Calu3 (cell line): ENCODE measurements around the gene WDR44. TPM values are rescaled to one million over a fixed set of nuclear protein-coding genes. Genes with fewer than 3 reads are reported as not detected.

Experiments used
- BruUV-seq: library from RNA; stranded (reverse); fragments of 400-500 nt; replicated peaks from 2 replicates; lab custom pipeline; 2021; lab: Mats Ljungman, UMichigan
- CTCF ChIA-PET: fragments of 300-600 bp; sonication (Branson Sonifier 250); formaldehyde crosslinking; loops from one replicate; lab custom pipeline; 2022; ENCODE audit warnings: antibody characterized with exemption; lab: Charles Lee
- DNase-seq: peaks from one replicate; pipeline ENCODE4 v3.0.0; 2022
- H3K27ac Mint-ChIP-seq: one replicate; pipeline ENCODE4 v1.8.0; 2022; ENCODE audit warnings: mixed read lengths; ENCODE audit not compliant: unreplicated experiment
- H3K27me3 Mint-ChIP-seq: one replicate; pipeline ENCODE4 v1.8.0; 2022; ENCODE audit warnings: mixed read lengths; ENCODE audit not compliant: unreplicated experiment
- H3K36me3 Mint-ChIP-seq: one replicate; pipeline ENCODE4 v1.8.0; 2022; ENCODE audit warnings: mild to moderate bottlenecking, moderate library complexity, mixed read lengths; ENCODE audit not compliant: insufficient read depth, unreplicated experiment
- H3K4me1 Mint-ChIP-seq: one replicate; pipeline ENCODE4 v1.8.0; 2022; ENCODE audit warnings: mild to moderate bottlenecking, low read depth, mixed read lengths; ENCODE audit not compliant: unreplicated experiment
- H3K4me3 Mint-ChIP-seq: one replicate; pipeline ENCODE4 v1.8.0; 2022; ENCODE audit warnings: mild to moderate bottlenecking, low read depth, moderate library complexity, mixed read lengths; ENCODE audit not compliant: unreplicated experiment
- H3K9me3 Mint-ChIP-seq: one replicate; pipeline ENCODE4 v1.8.0; 2022; ENCODE audit warnings: low read depth, mixed read lengths; ENCODE audit not compliant: unreplicated experiment
- intact Hi-C: fragments of 100-400 bp; cut with micrococcal nuclease; formaldehyde crosslinking; loops from one replicate; pipeline ENCODE4 v1.10.0; 2022; ENCODE audit not compliant: unreplicated experiment
- total RNA-seq: library from RNA; stranded (reverse); gene quantifications from 2 replicates; pipeline ENCODE4 v1.2.3, GENCODE V29; 2022
- TF ChIP-seq, protein P1 (sequence below): fragments of 200-600 bp; IDR thresholded peaks from one replicate; pipeline ENCODE4 v1.8.0; 2022; ENCODE audit warnings: antibody characterized with exemption; ENCODE audit not compliant: unreplicated experiment

Gene WDR44
- total RNA-seq, 1 experiment from 2014 or later = 15.8 TPM

- no TSS peak for BruUV-seq
- no peak overlapping the region for H3K27ac Mint-ChIP-seq
- H3K4me1 Mint-ChIP-seq = peaks cover 23% of the 10 kb centered on the region
- intact Hi-C loops = no loop called here
- H3K4me3 Mint-ChIP-seq = peak overlapping the region; percentile 94
- DNase-seq = no peak
- H3K9me3 Mint-ChIP-seq = no peaks in the 10 kb centered on the region
- H3K36me3 Mint-ChIP-seq = peaks cover 26% of the 10 kb centered on the region
- TF ChIP-seq, protein P1, sequence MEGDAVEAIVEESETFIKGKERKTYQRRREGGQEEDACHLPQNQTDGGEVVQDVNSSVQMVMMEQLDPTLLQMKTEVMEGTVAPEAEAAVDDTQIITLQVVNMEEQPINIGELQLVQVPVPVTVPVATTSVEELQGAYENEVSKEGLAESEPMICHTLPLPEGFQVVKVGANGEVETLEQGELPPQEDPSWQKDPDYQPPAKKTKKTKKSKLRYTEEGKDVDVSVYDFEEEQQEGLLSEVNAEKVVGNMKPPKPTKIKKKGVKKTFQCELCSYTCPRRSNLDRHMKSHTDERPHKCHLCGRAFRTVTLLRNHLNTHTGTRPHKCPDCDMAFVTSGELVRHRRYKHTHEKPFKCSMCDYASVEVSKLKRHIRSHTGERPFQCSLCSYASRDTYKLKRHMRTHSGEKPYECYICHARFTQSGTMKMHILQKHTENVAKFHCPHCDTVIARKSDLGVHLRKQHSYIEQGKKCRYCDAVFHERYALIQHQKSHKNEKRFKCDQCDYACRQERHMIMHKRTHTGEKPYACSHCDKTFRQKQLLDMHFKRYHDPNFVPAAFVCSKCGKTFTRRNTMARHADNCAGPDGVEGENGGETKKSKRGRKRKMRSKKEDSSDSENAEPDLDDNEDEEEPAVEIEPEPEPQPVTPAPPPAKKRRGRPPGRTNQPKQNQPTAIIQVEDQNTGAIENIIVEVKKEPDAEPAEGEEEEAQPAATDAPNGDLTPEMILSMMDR = no peak
- H3K27me3 Mint-ChIP-seq = no peaks in the 10 kb centered on the region
- CTCF ChIA-PET = interaction anchor here (1.1 kb wide), 1 partner anchor 24 kb away, joined by 5 read pairs; no protein-coding TSS in a partner anchor
These were observed 2.4 kb downstream of the WDR44 start for GRCh38 chrX:118348186-118348810.

DNA sequence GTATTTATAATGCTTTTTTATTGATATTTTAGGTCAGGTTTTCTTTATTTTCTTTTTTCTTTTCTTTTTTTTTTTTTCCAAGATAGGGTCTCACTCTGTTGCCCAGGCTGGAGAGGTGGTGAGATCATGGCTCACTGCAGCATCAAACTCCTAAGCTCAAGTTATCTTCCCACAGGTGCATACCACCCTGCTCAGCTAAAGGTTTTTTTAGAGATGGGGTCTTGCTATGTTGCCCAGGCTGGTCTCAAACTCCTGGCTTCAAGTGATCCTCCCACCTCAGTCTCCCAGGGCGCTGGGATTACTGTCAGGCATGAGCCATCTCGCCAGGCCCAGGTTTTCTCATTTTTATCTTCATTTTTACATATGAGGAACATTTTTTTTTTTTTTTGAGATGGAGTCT, 3.3 kb downstream of the WDR44 start:
- H3K4me3 Mint-ChIP-seq = no peak overlapping the region
- CTCF ChIA-PET = interaction anchor here (0.7 kb wide), 1 partner anchor 349 kb away, joined by 3 read pairs; no protein-coding TSS in a partner anchor
- peaks cover 26% of the 10 kb centered on the region for H3K36me3 Mint-ChIP-seq
- no peak overlapping the region for H3K27ac Mint-ChIP-seq
- peaks cover 25% of the 10 kb centered on the region for H3K4me1 Mint-ChIP-seq
- H3K9me3 Mint-ChIP-seq = no peaks in the 10 kb centered on the region
- intact Hi-C loops = no loop called here
- no TSS peak for BruUV-seq
- no peaks in the 10 kb centered on the region for H3K27me3 Mint-ChIP-seq
- no peak for DNase-seq
- TF ChIP-seq, protein P1 = no peak

GRCh38 chrX:118350221-118350620, 4.3 kb downstream of the WDR44 start:
- H3K27ac Mint-ChIP-seq = no peak overlapping the region
- TF ChIP-seq, protein P1 = no peak

GRCh38 chrX:118350706-118351105, 4.8 kb downstream of the WDR44 start:
- no peaks in the 10 kb centered on the region for H3K27me3 Mint-ChIP-seq
- no peak for DNase-seq
- intact Hi-C loops = no loop called here
- no peak overlapping the region for H3K4me3 Mint-ChIP-seq
- CTCF ChIA-PET = no interaction called here
- H3K27ac Mint-ChIP-seq = no peak overlapping the region
- H3K36me3 Mint-ChIP-seq = peaks cover 20% of the 10 kb centered on the region
- TF ChIP-seq, protein P1 = no peak
- H3K4me1 Mint-ChIP-seq = peaks cover 35% of the 10 kb centered on the region
- no peaks in the 10 kb centered on the region for H3K9me3 Mint-ChIP-seq
- BruUV-seq = no TSS peak

More at GRCh38 chrX:118350221-118350620, 4.3 kb downstream of the WDR44 start:
- Mint-ChIP-seq H3K27me3 (no peaks in the 10 kb centered on the region), H3K4me1 (peaks cover 30% of the 10 kb centered on the region), H3K9me3 (no peaks in the 10 kb centered on the region), H3K36me3 (peaks cover 24% of the 10 kb centered on the region), H3K4me3 (peak overlapping the region; percentile 29)
- no TSS peak for BruUV-seq
- CTCF ChIA-PET = no interaction called here
- intact Hi-C loops = no loop called here
- DNase-seq = no peak
